Raji (cell line): ENCODE data around the gene GPR84.

Source experiments
- POLR2A ChIP-seq: IDR thresholded peaks from 2 replicates; pipeline ENCODE4 v1.6.1; 2011; ENCODE audit warnings: low read depth, low read length, control low read depth; ENCODE audit not compliant: insufficient read depth

The GPR84 gene

DNA sequence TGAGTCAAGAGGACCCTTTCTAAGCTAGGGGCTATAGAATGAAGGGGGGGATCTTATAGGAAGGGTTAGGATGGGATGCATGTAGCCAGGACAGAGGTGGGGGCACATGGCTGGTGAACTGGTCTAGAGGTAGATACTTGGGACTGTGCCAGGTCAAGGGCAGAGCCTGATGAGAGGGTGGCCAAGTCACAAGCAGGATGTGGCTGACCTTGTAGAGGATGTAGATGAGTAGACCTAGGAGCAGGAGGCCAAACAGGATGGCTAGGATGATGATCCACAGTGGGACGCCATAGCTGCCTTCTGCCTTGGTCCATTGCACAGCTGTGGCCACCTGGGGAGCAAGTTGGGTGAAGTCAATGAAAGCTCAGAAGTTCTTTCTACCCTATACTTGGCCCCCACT lies 32.9 kb upstream of the GPR84 start:
- TF ChIP-seq POLR2A, result no peak

DNA sequence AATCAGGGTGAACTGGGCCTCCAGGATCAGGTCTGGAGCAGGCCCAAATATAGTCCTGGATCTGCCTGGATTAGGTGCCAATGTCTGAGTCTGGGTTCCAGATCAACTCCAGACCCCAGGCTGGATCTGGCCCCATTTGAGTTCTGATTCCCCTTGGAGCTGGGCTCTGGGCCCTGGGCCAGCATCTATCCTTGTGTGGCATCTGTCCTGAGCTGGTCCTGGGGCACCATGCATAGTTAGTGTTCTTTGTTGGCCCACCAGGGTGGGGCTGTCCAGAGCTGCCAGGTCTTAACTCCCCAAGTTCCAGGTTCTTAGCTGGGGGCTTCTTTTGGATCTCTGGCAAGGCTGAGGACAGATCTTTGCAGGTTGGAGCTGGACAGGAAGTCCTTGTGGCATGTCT lies 31.3 kb upstream of the GPR84 start:
- TF ChIP-seq POLR2A, result no peak

DNA sequence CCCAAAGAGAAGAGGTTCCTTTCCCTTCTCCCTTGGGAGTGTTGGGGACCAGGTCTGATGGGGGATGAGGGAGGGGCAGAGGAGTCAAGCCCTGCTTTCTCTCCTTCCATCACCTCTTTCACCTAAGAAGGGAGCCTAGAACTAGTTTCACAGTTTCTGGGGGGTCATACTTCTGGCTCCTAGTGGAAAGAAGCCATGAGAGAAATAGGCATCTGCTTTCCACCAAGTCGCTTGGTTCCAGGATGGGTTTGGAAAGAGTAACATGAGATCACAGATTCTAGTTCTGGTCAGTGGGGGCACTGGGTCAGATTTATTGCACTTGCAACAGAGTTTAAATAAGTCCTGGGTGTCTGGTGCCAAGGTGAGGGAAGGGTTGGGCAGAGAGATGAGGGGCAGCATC lies 30.7 kb upstream of the GPR84 start:
- TF ChIP-seq POLR2A, result no peak

GRCh38 chr12:54394281-54394719 lies 30.0 kb upstream of the GPR84 start:
- no peak for TF ChIP-seq POLR2A

- no peak for TF ChIP-seq POLR2A
Measured at GRCh38 chr12:54393743-54394142, 29.5 kb upstream of the GPR84 start.

- TF ChIP-seq POLR2A, result no peak
Measured at GRCh38 chr12:54393207-54393609, 28.9 kb upstream of the GPR84 start.

- no peak for TF ChIP-seq POLR2A
Measured at GRCh38 chr12:54392485-54393206, 28.4 kb upstream of the GPR84 start.

- no peak for TF ChIP-seq POLR2A
Measured at GRCh38 chr12:54390668-54391551, 26.6 kb upstream of the GPR84 start.

- no peak for TF ChIP-seq POLR2A
Measured at GRCh38 chr12:54390176-54390667, 25.9 kb upstream of the GPR84 start.

GRCh38 chr12:54389607-54390175 lies 25.4 kb upstream of the GPR84 start:
- TF ChIP-seq POLR2A, result no peak

DNA sequence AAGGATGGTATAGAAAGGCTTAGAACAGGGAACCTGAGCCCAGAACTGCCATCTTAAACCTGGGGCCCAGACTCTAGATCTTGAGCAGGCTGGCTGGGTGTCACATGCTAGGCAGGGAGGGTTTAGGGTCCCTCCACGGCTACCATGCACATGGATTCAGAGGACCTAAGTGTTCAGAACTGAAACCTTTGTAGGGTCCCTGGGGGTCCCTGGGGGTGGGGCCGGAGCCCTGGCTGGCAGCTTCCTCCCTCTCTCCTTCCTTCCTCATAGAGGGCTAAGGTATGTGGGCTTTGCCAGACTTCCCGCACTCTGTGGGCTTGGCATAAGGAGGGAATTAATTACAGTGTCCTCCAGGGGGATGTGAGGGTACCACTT lies 24.8 kb upstream of the GPR84 start:
- TF ChIP-seq POLR2A, result no peak

DNA sequence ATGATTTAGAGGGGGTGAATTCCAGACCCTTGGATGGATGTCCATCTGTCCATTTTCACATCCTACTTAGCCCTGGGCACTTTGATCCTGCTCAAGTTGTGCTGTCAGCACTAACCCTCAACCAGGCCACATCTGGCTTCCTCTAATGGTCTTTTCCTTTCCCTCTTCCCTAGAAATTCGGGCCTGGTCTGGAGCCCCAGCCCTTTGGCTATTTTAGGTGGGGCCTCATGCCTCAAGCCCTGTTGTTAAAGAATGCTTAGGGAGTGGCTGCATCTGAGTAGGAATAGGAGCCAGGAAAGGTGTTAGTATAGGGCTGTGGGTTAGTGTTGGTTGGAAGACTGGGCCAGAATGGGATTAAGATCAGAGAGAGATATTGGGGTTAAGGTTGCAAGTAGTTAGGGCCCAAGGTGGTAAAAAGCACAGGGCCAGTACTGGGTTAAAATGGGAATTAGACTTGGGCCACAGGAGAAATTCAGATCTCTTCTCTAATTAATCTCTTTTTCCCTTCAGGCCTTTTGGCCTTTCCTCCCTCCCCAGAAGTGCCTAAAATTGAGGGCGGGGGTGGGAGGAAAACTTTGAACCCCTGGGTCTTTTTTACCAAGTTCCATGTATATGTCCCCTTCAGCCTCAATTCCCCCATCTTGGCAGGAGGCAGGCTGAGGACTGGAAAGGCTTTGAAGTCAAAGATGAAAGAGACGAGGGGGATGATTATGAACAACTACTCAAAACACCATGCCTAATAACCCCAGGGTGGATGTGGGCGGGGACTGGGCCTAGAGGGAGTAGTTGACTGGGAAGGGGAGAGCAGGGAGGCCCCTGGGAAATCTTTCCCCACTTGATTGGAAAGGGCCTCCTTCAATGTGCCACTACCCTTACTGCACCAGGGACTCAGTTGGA lies 24.2 kb upstream of the GPR84 start:
- no peak for TF ChIP-seq POLR2A

- no peak for TF ChIP-seq POLR2A
Measured at GRCh38 chr12:54387114-54387467, 22.8 kb upstream of the GPR84 start.

DNA sequence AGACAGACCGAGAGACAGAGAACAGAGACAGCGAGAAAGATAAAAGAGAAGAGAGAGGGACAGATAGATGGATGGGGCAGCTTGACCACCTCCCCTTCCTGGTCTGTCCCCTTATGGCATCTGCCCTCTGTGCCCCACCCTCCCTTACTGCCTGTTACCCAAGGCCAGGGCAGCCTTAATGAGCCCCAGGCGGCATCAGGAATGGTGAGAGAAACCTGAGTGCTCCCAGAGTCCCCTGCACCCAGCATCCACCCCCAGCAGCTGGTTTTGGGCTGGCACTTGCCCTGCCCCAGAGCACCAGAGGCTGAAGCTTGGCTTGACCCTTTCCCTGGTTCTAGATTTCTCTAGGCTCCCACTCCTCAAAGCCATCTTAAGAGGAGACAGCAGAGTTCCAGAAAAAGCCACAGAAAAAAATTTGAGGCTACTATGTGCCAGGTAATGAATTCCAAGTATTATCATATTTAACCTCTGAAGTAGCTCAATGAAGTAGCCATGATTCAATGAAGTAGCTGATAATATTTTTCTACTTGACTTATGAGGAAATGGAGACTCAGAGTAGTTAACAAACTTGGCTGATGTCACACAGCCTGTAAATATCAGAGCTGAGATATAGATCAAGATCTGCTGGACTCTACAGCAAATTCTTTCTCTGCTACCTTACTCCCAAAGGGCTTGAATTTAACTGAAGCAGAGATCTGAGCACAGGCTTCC lies 22.3 kb upstream of the GPR84 start:
- no peak for TF ChIP-seq POLR2A

DNA sequence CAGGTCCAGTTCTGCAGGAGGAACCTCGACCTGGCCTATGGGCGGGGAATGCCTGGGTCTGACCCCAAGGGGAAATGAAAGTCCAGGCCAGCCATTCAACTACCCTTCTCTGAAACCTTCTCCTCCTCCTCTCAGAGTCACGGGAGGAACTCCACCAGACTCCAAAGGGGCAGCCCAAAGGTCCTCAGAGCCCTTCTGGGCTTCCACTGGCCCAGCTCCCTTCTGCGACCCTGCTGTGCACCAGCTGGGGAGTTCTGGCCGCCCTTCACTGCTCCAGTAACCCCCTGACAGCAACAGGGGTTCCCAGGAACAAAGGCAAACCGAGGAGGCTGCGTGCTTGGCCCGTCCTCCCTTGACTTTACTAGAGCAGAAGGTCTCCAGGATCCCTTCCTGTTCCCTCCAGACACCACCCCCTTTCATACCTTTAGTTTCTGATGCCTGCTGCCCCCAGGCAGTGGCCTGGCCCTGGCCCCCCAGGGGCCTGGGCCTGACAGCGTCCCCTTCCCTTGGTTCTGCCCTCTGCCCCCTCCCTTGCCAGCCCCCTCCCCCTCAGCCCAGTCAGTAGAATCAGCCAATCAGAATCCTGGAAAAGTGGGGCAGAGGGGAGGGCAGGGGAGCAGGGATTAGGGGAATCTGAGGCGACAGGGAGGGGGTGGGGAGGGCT lies 21.1 kb upstream of the GPR84 start:
- no peak for TF ChIP-seq POLR2A
